HL-60 (cell line): ENCODE results near the gene NTHL1.

Experiments
- CTCF ChIP-seq: IDR thresholded peaks from one replicate; pipeline ENCODE4 v1.5.1; 2011; ENCODE audit warnings: low read length, control low read depth, inconsistent platforms; ENCODE audit not compliant: insufficient read depth
- POLR2AphosphoS5 ChIP-seq: IDR thresholded peaks from 2 replicates; pipeline ENCODE4 v1.6.1; 2012; ENCODE audit warnings: low read depth

GRCh38 chr16:2057438-2057837, 9.8 kb upstream of the NTHL1 start:
- TF ChIP-seq CTCF, result no peak
- no peak for TF ChIP-seq POLR2AphosphoS5
